ENCODE measurements around the gene NRBP1. TPM values are rescaled to one million over a fixed set of nuclear protein-coding genes. Genes with fewer than 3 reads are reported as not detected.

The NRBP1 gene
- total RNA-seq, 1 donor = 126 TPM

- Histone ChIP-seq H3K4me3 (ENCODE audit: low read length) (no peak overlapping the region), H3K4me1 (ENCODE audit: insufficient read depth, low read length) (no peaks in the 10 kb centered on the region), H3K9me3 (ENCODE audit: low read depth, low read length) (no peaks in the 10 kb centered on the region), H3K27me3 (ENCODE audit: insufficient read depth, low read length) (no peaks in the 10 kb centered on the region)
These were observed 16.7 kb downstream of the NRBP1 start for GRCh38 chr2:27445155-27445554.

- Histone ChIP-seq H3K27me3 (ENCODE audit: insufficient read depth, low read length) (no peaks in the 10 kb centered on the region), H3K9me3 (ENCODE audit: low read depth, low read length) (no peaks in the 10 kb centered on the region), H3K4me1 (ENCODE audit: insufficient read depth, low read length) (no peaks in the 10 kb centered on the region), H3K4me3 (ENCODE audit: low read length) (no peak overlapping the region)
These were observed 17.2 kb downstream of the NRBP1 start for GRCh38 chr2:27445615-27446014.

- H3K27me3 ChIP-seq (ENCODE audit: insufficient read depth, low read length) = no peaks in the 10 kb centered on the region
- no peaks in the 10 kb centered on the region for H3K4me1 ChIP-seq (ENCODE audit: insufficient read depth, low read length)
- no peaks in the 10 kb centered on the region for H3K9me3 ChIP-seq (ENCODE audit: low read depth, low read length)
- no peak overlapping the region for H3K4me3 ChIP-seq (ENCODE audit: low read length)
These were observed 17.6 kb downstream of the NRBP1 start for GRCh38 chr2:27446057-27446456.

- H3K4me3 ChIP-seq (ENCODE audit: low read length) = no peak overlapping the region
- H3K9me3 ChIP-seq (ENCODE audit: low read depth, low read length) = no peaks in the 10 kb centered on the region
These were observed 19.9 kb downstream of the NRBP1 start for GRCh38 chr2:27448381-27448780.

GRCh38 chr2:27451095-27451494 is 22.7 kb downstream of the NRBP1 start:
- Histone ChIP-seq H3K4me1 (ENCODE audit: insufficient read depth, low read length) (no peaks in the 10 kb centered on the region), H3K9me3 (ENCODE audit: low read depth, low read length) (no peaks in the 10 kb centered on the region), H3K27me3 (ENCODE audit: insufficient read depth, low read length) (no peaks in the 10 kb centered on the region), H3K4me3 (ENCODE audit: low read length) (no peak overlapping the region)

More at GRCh38 chr2:27448381-27448780, 19.9 kb downstream of the NRBP1 start:
- Histone ChIP-seq H3K4me1 (ENCODE audit: insufficient read depth, low read length) (no peaks in the 10 kb centered on the region), H3K27me3 (ENCODE audit: insufficient read depth, low read length) (no peaks in the 10 kb centered on the region)

DNA sequence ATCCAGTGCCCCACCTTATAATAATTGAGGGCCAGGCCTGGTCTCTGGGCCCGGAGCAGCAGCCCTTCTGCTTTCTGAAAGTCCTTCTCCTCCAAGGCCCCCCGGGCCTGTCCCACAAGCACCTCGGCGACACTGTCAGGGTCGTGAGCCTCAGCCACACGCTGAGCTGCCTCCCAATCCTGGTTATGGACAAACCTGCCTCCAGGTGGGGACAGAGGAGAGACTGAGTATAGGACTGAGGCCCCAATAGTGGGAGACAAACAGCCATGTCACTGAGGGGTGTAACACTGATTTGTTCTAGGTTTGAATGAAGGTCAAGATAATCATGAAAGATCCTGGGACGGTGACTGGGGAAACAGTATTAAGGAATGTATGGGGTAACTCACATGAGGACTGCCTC is 25.5 kb downstream of the NRBP1 start:
- Histone ChIP-seq H3K27me3 (ENCODE audit: insufficient read depth, low read length) (no peaks in the 10 kb centered on the region), H3K4me1 (ENCODE audit: insufficient read depth, low read length) (no peaks in the 10 kb centered on the region), H3K9me3 (ENCODE audit: low read depth, low read length) (no peaks in the 10 kb centered on the region), H3K4me3 (ENCODE audit: low read length) (no peak overlapping the region)

GRCh38 chr2:27461118-27461517 is 32.7 kb downstream of the NRBP1 start:
- H3K27me3 ChIP-seq (ENCODE audit: insufficient read depth, low read length) = no peaks in the 10 kb centered on the region
- H3K4me1 ChIP-seq (ENCODE audit: insufficient read depth, low read length) = no peaks in the 10 kb centered on the region
- no peak overlapping the region for H3K4me3 ChIP-seq (ENCODE audit: low read length)
- H3K9me3 ChIP-seq (ENCODE audit: low read depth, low read length) = no peaks in the 10 kb centered on the region

GRCh38 chr2:27464443-27464842 is 36.0 kb downstream of the NRBP1 start:
- Histone ChIP-seq H3K9me3 (ENCODE audit: low read depth, low read length) (no peaks in the 10 kb centered on the region), H3K4me3 (ENCODE audit: low read length) (no peak overlapping the region), H3K27me3 (ENCODE audit: insufficient read depth, low read length) (no peaks in the 10 kb centered on the region)

DNA sequence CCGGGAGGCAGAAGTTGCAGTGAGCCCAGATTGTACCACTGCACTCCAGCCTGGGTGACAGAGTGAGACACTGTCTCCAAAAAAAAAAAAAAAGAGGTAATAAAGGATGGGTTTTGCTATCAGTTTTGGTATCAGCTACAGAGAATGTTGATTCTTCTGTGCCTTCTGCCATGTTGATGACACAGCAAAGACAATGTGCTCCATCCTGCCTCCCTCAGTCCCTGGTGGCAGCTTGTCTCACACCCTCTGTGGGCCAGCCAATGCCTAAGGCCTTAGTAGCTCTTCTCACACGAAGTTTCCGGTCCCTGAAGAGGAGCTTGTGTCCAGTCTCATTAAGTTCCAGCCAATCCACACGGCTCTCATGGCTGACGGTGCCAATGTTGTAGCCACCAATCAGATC is 43.5 kb downstream of the NRBP1 start:
- no peaks in the 10 kb centered on the region for H3K4me1 ChIP-seq (ENCODE audit: insufficient read depth, low read length)
- H3K27me3 ChIP-seq (ENCODE audit: insufficient read depth, low read length) = no peaks in the 10 kb centered on the region
- H3K9me3 ChIP-seq (ENCODE audit: low read depth, low read length) = no peaks in the 10 kb centered on the region
- H3K4me3 ChIP-seq (ENCODE audit: low read length) = no peak overlapping the region

More at GRCh38 chr2:27464443-27464842, 36.0 kb downstream of the NRBP1 start:
- H3K4me1 ChIP-seq (ENCODE audit: insufficient read depth, low read length) = no peaks in the 10 kb centered on the region

- H3K4me3 ChIP-seq (ENCODE audit: low read length) = no peak overlapping the region
- H3K4me1 ChIP-seq (ENCODE audit: insufficient read depth, low read length) = peaks cover 12% of the 10 kb centered on the region
- H3K27me3 ChIP-seq (ENCODE audit: insufficient read depth, low read length) = no peaks in the 10 kb centered on the region
- H3K9me3 ChIP-seq (ENCODE audit: low read depth, low read length) = no peaks in the 10 kb centered on the region
These were observed 57.1 kb downstream of the NRBP1 start for GRCh38 chr2:27485496-27485895.

DNA sequence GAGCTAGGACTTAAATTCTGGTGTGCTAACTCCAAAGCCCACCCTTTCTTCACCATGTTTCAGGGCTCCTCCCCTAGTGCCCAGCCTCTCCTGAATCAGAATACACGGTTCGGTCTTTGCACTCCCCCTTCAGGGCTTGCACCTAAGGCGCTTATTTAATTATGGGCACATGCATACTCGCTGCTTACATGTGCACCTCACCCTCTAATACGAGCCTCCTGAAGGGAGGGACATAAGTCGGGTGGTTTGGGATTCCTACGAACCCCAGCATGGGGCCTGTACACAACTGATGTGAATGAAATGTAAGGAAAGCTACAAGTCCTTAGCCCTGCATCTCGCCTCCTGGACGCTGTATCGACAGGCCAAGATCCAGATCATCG is 60.7 kb downstream of the NRBP1 start:
- Histone ChIP-seq H3K9me3 (ENCODE audit: low read depth, low read length) (no peaks in the 10 kb centered on the region), H3K4me3 (ENCODE audit: low read length) (peak overlapping the region; percentile 40), H3K4me1 (ENCODE audit: insufficient read depth, low read length) (peaks cover 12% of the 10 kb centered on the region)

GRCh38 chr2:27489498-27490397 is 61.3 kb downstream of the NRBP1 start, which contains the start of gene IFT172:
IFT172 (minus strand) TSS chr2:27489743; CDS start chr2:27489653, 90 bp downstream.
- Histone ChIP-seq H3K4me3 (ENCODE audit: low read length) (peak within 1 kb of the TSS; percentile 40), H3K27me3 (ENCODE audit: insufficient read depth, low read length) (peaks cover 15% of the 10 kb centered on the region), H3K4me1 (ENCODE audit: insufficient read depth, low read length) (peaks cover 16% of the 10 kb centered on the region), H3K9me3 (ENCODE audit: low read depth, low read length) (no peaks in the 10 kb centered on the region)

More for the DNA sequence above, 60.7 kb downstream of the NRBP1 start:
- H3K27me3 ChIP-seq (ENCODE audit: insufficient read depth, low read length) = peaks cover 9% of the 10 kb centered on the region

Other genes with a start within 250 kb of the NRBP1 start
- gene ATRAID, start 216.6 kb upstream of the NRBP1 start, total RNA-seq = 96.4 TPM
- 48.4 TPM for gene SLC5A6, start 216.4 kb upstream of the NRBP1 start, total RNA-seq
- 5.7 TPM for gene CAD, start 211.3 kb upstream of the NRBP1 start, total RNA-seq
- not detected for gene SLC30A3, start 165.6 kb upstream of the NRBP1 start, total RNA-seq
- gene DNAJC5G, start 153.2 kb upstream of the NRBP1 start, total RNA-seq = not detected
- gene TRIM54, start 146.2 kb upstream of the NRBP1 start, total RNA-seq = not detected
- gene UCN, start 120.2 kb upstream of the NRBP1 start, total RNA-seq = not detected
- 30.5 TPM for gene MPV17, start 105.5 kb upstream of the NRBP1 start, total RNA-seq
- gene GTF3C2, start 71.9 kb upstream of the NRBP1 start, total RNA-seq = 45.0 TPM
- gene EIF2B4, start 58.3 kb upstream of the NRBP1 start, total RNA-seq = 8.8 TPM
- gene SNX17, start 58.0 kb upstream of the NRBP1 start, total RNA-seq = 54.8 TPM
- gene ZNF513, start 47.9 kb upstream of the NRBP1 start, total RNA-seq = 11.5 TPM
- 31.6 TPM for gene PPM1G, start 19.0 kb upstream of the NRBP1 start, total RNA-seq
- 0.52 TPM for gene KRTCAP3, start 13.8 kb downstream of the NRBP1 start, total RNA-seq
- 5.9 TPM for gene IFT172, start 61.1 kb downstream of the NRBP1 start, total RNA-seq
- 0.10 TPM for gene FNDC4, start 66.6 kb downstream of the NRBP1 start, total RNA-seq
- gene GCKR, start 68.2 kb downstream of the NRBP1 start, total RNA-seq = not detected
- gene ZNF512, start 154.4 kb downstream of the NRBP1 start, total RNA-seq = 12.8 TPM
- gene CCDC121, start 200.4 kb downstream of the NRBP1 start, total RNA-seq = 0.84 TPM
- gene GPN1, start 200.4 kb downstream of the NRBP1 start, total RNA-seq = 25.8 TPM
- 75.5 TPM for gene SUPT7L, start 235.0 kb downstream of the NRBP1 start, total RNA-seq
- gene SLC4A1AP, start 235.3 kb downstream of the NRBP1 start, total RNA-seq = 23.3 TPM